Eye (tissue), 1 donor: ENCODE results near the gene ATXN1.

Source experiments
- DNase-seq: peaks from one replicate; pipeline ENCODE4 v3.0.0-alpha.2; 2015

Gene ATXN1

GRCh38 chr6:16670617-16671051, 90.6 kb downstream of the ATXN1 start:
- DNase-seq = no peak

- no peak for DNase-seq
Observed at GRCh38 chr6:16670183-16670582, 91.1 kb downstream of the ATXN1 start.

- no peak for DNase-seq
Observed at GRCh38 chr6:16669227-16669626, 92.0 kb downstream of the ATXN1 start.

GRCh38 chr6:16667509-16667908, 93.8 kb downstream of the ATXN1 start:
- no peak for DNase-seq

GRCh38 chr6:16665992-16666391, 95.3 kb downstream of the ATXN1 start:
- DNase-seq = no peak

- no peak for DNase-seq
Observed at GRCh38 chr6:16665182-16665581, 96.1 kb downstream of the ATXN1 start.

GRCh38 chr6:16663901-16664300, 97.4 kb downstream of the ATXN1 start:
- no peak for DNase-seq

GRCh38 chr6:16660157-16660497, 101.1 kb downstream of the ATXN1 start:
- DNase-seq = no peak

- DNase-seq = no peak
Observed at GRCh38 chr6:16659466-16660156, 101.6 kb downstream of the ATXN1 start.

GRCh38 chr6:16658348-16659034, 102.8 kb downstream of the ATXN1 start:
- DNase-seq = no peak

GRCh38 chr6:16657768-16658167, 103.5 kb downstream of the ATXN1 start:
- no peak for DNase-seq

GRCh38 chr6:16656451-16656850, 104.8 kb downstream of the ATXN1 start:
- DNase-seq = no peak

- DNase-seq = no peak
Observed at GRCh38 chr6:16654701-16655100, 106.6 kb downstream of the ATXN1 start.

GRCh38 chr6:16653226-16653625, 108.0 kb downstream of the ATXN1 start:
- no peak for DNase-seq

GRCh38 chr6:16651871-16652270, 109.4 kb downstream of the ATXN1 start:
- no peak for DNase-seq

- no peak for DNase-seq
Observed at GRCh38 chr6:16649890-16650289, 111.4 kb downstream of the ATXN1 start.

- no peak for DNase-seq
Observed at GRCh38 chr6:16649241-16649640, 112.0 kb downstream of the ATXN1 start.

GRCh38 chr6:16648003-16648402, 113.3 kb downstream of the ATXN1 start:
- DNase-seq = no peak

- no peak for DNase-seq
Observed at GRCh38 chr6:16647422-16647821, 113.8 kb downstream of the ATXN1 start.

- no peak for DNase-seq
Observed at GRCh38 chr6:16644540-16645250, 116.6 kb downstream of the ATXN1 start.

GRCh38 chr6:16639684-16640480, 121.4 kb downstream of the ATXN1 start:
- DNase-seq = no peak

- no peak for DNase-seq
Observed at GRCh38 chr6:16637635-16638034, 123.6 kb downstream of the ATXN1 start.
